ENCODE measurements around the gene TMEM175. TPM values are rescaled to one million over a fixed set of nuclear protein-coding genes. Genes with fewer than 3 reads are reported as not detected.
"Not testable (repeated sequence)": the region's sequence is repeated elsewhere in the genome, so short reads cannot be mapped to it uniquely, and the experiment has no call there.

The TMEM175 gene
- total RNA-seq, 1 experiment from 2014 or later = 18.5 TPM

- POLR2A ChIA-PET (ENCODE audit: unreplicated experiment) = interaction anchor here (0.6 to 0.8 kb wide), 2 partner anchors 157 to 258 kb away, joined by 4 to 5 read pairs; no protein-coding TSS in a partner anchor
- intact Hi-C loops (cut with micrococcal nuclease) = no loop called here
- Histone ChIP-seq H3F3A (ENCODE audit: low read length, unreplicated experiment) (no peaks in the 10 kb centered on the region), H4K20me1 (ENCODE audit: low read length) (peaks cover 22% of the 10 kb centered on the region), H3K9me2 (replicated peaks; ENCODE audit: low read length) (no peaks in the 10 kb centered on the region), H3K9ac (ENCODE audit: low read length) (peak overlapping the region; percentile 97), H2AFZ (ENCODE audit: low read length) (peak overlapping the region; percentile 43; the same call in 1 of the 2 replicates), H3K27me3 (ENCODE audit: low read length) (no peaks in the 10 kb centered on the region), H3K9me3 (ENCODE audit: low read length) (no peaks in the 10 kb centered on the region), H3K36me3 (ENCODE audit: low read depth, low read length) (no peaks in the 10 kb centered on the region), H3K4me3 (ENCODE audit: low read length) (peak overlapping the region; percentile 83), H3K79me2 (ENCODE audit: low read length) (peaks cover 57% of the 10 kb centered on the region), H3K27ac (ENCODE audit: low read length) (peak overlapping the region; percentile 57), H3K4me1 (ENCODE audit: insufficient read depth, low read length) (peaks cover 17% of the 10 kb centered on the region), H3K4me2 (ENCODE audit: low read length) (peak overlapping the region; percentile 99)
- TF ChIP-seq EZH2phosphoT487 (IDR thresholded peaks at IDR 0.05; ENCODE audit: borderline replicate concordance, low read length) = no peak
- no peak for TF ChIP-seq CTCF (conservative IDR thresholded peaks at IDR 0.05; ENCODE audit: low read depth, low read length)
- no peak for TF ChIP-seq EZH2 (IDR thresholded peaks at IDR 0.05; ENCODE audit: low read length, unreplicated experiment)
- TSS peak; percentile 54 for BruUV-seq (replicated peaks)
- ATAC-seq (peak; percentile 13), DNase-seq (no peak)
- CTCF ChIA-PET = no interaction called here
Measured at GRCh38 chr4:931194-931959, 883 bp upstream of the TMEM175 start.

DNA sequence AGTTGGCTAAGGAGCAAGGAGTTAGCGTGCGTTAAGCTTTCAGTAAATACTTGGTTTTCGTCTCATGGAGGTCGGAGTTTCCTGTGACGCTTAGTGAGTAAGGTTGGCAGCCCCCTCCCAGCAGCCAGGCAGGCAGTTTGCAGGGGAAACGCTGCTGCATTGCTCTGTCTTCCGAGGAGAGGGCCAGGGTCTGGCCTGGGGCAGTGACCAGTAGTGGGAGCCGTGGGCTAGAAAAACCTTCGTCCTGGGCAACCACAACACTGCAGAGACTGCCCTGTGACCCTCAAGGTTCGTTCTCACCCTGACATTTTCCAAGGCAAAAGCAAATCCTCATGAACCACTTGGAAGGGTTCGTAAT lies 432 bp downstream of the TMEM175 start:
- BruUV-seq (replicated peaks) = TSS peak; percentile 84
- CTCF ChIA-PET = interaction anchor here (0.9 kb wide), 1 partner anchor 54 kb away, joined by 5 read pairs; the partner anchor contains the start of gene IDUA
- ATAC-seq = peak; percentile 10; the same call in 1 of the 2 replicates

DNA sequence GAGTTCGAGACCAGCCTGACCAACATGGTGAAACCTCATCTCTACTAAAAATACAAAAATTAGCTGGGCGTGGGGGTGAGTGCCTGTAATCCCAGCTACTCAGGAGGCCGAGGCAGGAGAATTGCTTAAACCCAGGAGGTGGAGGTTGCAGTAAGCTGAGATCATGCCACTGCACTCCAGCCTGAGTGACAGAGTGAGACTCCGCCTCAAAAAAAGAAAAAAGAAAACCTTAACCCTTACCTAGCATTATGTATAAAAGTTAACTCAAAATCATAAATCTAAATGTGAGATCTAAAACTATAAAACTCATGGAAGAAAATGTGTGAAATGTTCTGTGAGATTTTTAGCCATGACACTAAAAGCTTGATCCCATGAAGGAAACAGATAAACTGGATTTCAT lies 7.2 kb downstream of the TMEM175 start:
- H3F3A ChIP-seq (ENCODE audit: low read length, unreplicated experiment); H3K4me3 ChIP-seq (ENCODE audit: low read length); intact Hi-C loops (cut with micrococcal nuclease); H3K9me2 ChIP-seq (replicated peaks; ENCODE audit: low read length); H3K4me2 ChIP-seq (ENCODE audit: low read length); H4K20me1 ChIP-seq (ENCODE audit: low read length); CTCF ChIA-PET; H3K36me3 ChIP-seq (ENCODE audit: low read depth, low read length); H3K9me3 ChIP-seq (ENCODE audit: low read length); ATAC-seq; H3K9ac ChIP-seq (ENCODE audit: low read length); DNase-seq; H2AFZ ChIP-seq (ENCODE audit: low read length); H3K27ac ChIP-seq (ENCODE audit: low read length); BruUV-seq (replicated peaks); H3K4me1 ChIP-seq (ENCODE audit: insufficient read depth, low read length); H3K27me3 ChIP-seq (ENCODE audit: low read length); POLR2A ChIA-PET (ENCODE audit: unreplicated experiment); H3K79me2 ChIP-seq (ENCODE audit: low read length): not testable (repeated sequence)

More for the DNA sequence above, 432 bp downstream of the TMEM175 start:
- intact Hi-C loops (cut with micrococcal nuclease) = no loop called here
- POLR2A ChIA-PET (ENCODE audit: unreplicated experiment) = no interaction called here
- H3K4me3 ChIP-seq (ENCODE audit: low read length) = peak overlapping the region; percentile 83
- H3K9ac ChIP-seq (ENCODE audit: low read length) = peak overlapping the region; percentile 97
- peaks cover 54% of the 10 kb centered on the region for H3K79me2 ChIP-seq (ENCODE audit: low read length)
- H3K27ac ChIP-seq (ENCODE audit: low read length) = peak overlapping the region; percentile 43
- no peaks in the 10 kb centered on the region for H3F3A ChIP-seq (ENCODE audit: low read length, unreplicated experiment)
- peak overlapping the region; percentile 99 for H3K4me2 ChIP-seq (ENCODE audit: low read length)
- no peaks in the 10 kb centered on the region for H3K9me3 ChIP-seq (ENCODE audit: low read length)
- DNase-seq = no peak
- TF ChIP-seq CTCF (conservative IDR thresholded peaks at IDR 0.05; ENCODE audit: low read depth, low read length) (peak; percentile 25; the same call in 1 of the 2 replicates), EZH2 (IDR thresholded peaks at IDR 0.05; ENCODE audit: low read length, unreplicated experiment) (no peak), EZH2phosphoT487 (IDR thresholded peaks at IDR 0.05; ENCODE audit: borderline replicate concordance, low read length) (no peak)
- H4K20me1 ChIP-seq (ENCODE audit: low read length) = peaks cover 22% of the 10 kb centered on the region
- no peaks in the 10 kb centered on the region for H3K36me3 ChIP-seq (ENCODE audit: low read depth, low read length)
- no peaks in the 10 kb centered on the region for H3K9me2 ChIP-seq (replicated peaks; ENCODE audit: low read length)
- H3K27me3 ChIP-seq (ENCODE audit: low read length) = no peaks in the 10 kb centered on the region
- H3K4me1 ChIP-seq (ENCODE audit: insufficient read depth, low read length) = peaks cover 17% of the 10 kb centered on the region
- peak overlapping the region; percentile 78 for H2AFZ ChIP-seq (ENCODE audit: low read length)

All from PC-3 (cell line).